Chondrocyte (in vitro differentiated cells): ENCODE measurements around the gene C10orf95. TPM values are rescaled to one million over a fixed set of nuclear protein-coding genes. Genes with fewer than 3 reads are reported as not detected.

Experiments used
- DNase-seq: peaks from one replicate; pipeline ENCODE4 v3.0.0; 2021; ENCODE audit warnings: mixed read lengths, low spot score
- H3K27ac Mint-ChIP-seq: one replicate; pipeline ENCODE4 v1.8.0; 2021; ENCODE audit warnings: mild to moderate bottlenecking, moderate library complexity, mixed read lengths; ENCODE audit not compliant: unreplicated experiment
- H3K27me3 Mint-ChIP-seq: 2 replicates; pipeline ENCODE4 v1.8.0; 2021; ENCODE audit warnings: low read depth, mixed read lengths
- H3K36me3 Mint-ChIP-seq: 2 replicates; pipeline ENCODE4 v1.8.0; 2021; ENCODE audit warnings: low read depth, mixed read lengths
- H3K4me1 Mint-ChIP-seq: 2 replicates; pipeline ENCODE4 v1.8.0; 2021; ENCODE audit warnings: low read depth, mild to moderate bottlenecking, mixed read lengths
- H3K4me3 Mint-ChIP-seq: one replicate; pipeline ENCODE4 v1.8.0; 2021; ENCODE audit warnings: mild to moderate bottlenecking, moderate library complexity, mixed read lengths; ENCODE audit not compliant: unreplicated experiment
- H3K9me3 Mint-ChIP-seq: 2 replicates; pipeline ENCODE4 v1.8.0; 2021; ENCODE audit warnings: low read depth, mixed read lengths
- total RNA-seq: library from RNA; stranded (reverse); gene quantifications from 3 replicates; pipeline ENCODE4 v1.2.1, GENCODE V29; 2021
- TF ChIP-seq, protein P1 (sequence below): fragments of 200-600 bp; sonication (generic); IDR thresholded peaks from 2 replicates; pipeline ENCODE4 v1.5.0; 2021; ENCODE audit warnings: antibody characterized with exemption, mild to moderate bottlenecking, moderate library complexity

Gene C10orf95
- total RNA-seq, 1 donor from 2014 or later: not detected

GRCh38 chr10:102492983-102493382 is 41.6 kb upstream of the C10orf95 start:
- Mint-ChIP-seq H3K4me3 (no peak overlapping the region), H3K9me3 (no peaks in the 10 kb centered on the region), H3K27me3 (no peaks in the 10 kb centered on the region), H3K27ac (no peak overlapping the region), H3K4me1 (peaks cover 20% of the 10 kb centered on the region), H3K36me3 (peaks cover 6% of the 10 kb centered on the region)
- DNase-seq: peak; percentile 17
- TF ChIP-seq, protein P1, sequence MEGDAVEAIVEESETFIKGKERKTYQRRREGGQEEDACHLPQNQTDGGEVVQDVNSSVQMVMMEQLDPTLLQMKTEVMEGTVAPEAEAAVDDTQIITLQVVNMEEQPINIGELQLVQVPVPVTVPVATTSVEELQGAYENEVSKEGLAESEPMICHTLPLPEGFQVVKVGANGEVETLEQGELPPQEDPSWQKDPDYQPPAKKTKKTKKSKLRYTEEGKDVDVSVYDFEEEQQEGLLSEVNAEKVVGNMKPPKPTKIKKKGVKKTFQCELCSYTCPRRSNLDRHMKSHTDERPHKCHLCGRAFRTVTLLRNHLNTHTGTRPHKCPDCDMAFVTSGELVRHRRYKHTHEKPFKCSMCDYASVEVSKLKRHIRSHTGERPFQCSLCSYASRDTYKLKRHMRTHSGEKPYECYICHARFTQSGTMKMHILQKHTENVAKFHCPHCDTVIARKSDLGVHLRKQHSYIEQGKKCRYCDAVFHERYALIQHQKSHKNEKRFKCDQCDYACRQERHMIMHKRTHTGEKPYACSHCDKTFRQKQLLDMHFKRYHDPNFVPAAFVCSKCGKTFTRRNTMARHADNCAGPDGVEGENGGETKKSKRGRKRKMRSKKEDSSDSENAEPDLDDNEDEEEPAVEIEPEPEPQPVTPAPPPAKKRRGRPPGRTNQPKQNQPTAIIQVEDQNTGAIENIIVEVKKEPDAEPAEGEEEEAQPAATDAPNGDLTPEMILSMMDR: no peak

GRCh38 chr10:102492344-102492939 is 41.1 kb upstream of the C10orf95 start:
- Mint-ChIP-seq H3K27ac (no peak overlapping the region), H3K36me3 (peaks cover 8% of the 10 kb centered on the region), H3K27me3 (no peaks in the 10 kb centered on the region), H3K4me1 (peaks cover 16% of the 10 kb centered on the region), H3K9me3 (no peaks in the 10 kb centered on the region), H3K4me3 (no peak overlapping the region)
- TF ChIP-seq, protein P1: no peak
- peak; percentile 33 for DNase-seq

- peaks cover 10% of the 10 kb centered on the region for H3K36me3 Mint-ChIP-seq
- DNase-seq: no peak
- no peak overlapping the region for H3K4me3 Mint-ChIP-seq
- no peak overlapping the region for H3K27ac Mint-ChIP-seq
- peaks cover 16% of the 10 kb centered on the region for H3K4me1 Mint-ChIP-seq
- TF ChIP-seq, protein P1: no peak
- H3K9me3 Mint-ChIP-seq: no peaks in the 10 kb centered on the region
- H3K27me3 Mint-ChIP-seq: no peaks in the 10 kb centered on the region
Observed at GRCh38 chr10:102491136-102491535, 39.8 kb upstream of the C10orf95 start.

DNA sequence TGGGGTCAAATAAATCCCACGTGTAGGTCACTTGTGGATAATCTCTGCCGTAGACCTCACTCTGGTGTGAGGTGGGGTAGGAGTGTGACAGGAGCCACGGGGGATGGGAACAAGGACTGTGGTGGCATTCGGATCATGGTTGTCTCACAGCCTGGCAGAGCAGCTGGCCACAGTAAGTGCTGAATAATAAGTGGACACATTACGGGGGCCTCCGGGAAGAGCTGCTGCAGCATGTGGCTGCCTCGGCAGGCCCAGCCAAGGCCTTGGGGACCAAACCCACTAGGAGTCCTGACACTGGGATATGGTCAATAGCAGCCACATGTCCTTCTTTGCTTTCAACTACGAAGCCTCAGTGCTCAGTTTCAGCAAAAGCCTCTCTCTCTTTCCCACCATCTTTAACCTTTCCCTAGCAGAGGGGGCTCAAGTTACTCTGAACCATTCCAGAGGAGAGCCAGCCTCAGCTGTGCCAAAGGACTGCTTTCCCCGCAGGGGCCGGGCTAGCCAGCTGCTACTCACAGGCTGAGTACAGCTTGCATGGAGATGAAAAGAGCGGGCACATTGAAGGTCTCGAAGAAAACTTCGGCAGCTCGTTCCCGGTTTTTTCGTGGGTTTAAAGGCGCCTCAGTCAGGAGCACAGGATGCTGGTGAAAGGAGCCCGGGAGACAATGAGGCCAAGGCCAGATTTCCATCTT is 33.9 kb upstream of the C10orf95 start:
- no peak overlapping the region for H3K27ac Mint-ChIP-seq
- peak; percentile 59 for DNase-seq
- H3K36me3 Mint-ChIP-seq: peaks cover 41% of the 10 kb centered on the region
- H3K27me3 Mint-ChIP-seq: no peaks in the 10 kb centered on the region
- TF ChIP-seq, protein P1: no peak
- H3K4me3 Mint-ChIP-seq: no peak overlapping the region
- no peaks in the 10 kb centered on the region for H3K9me3 Mint-ChIP-seq
- H3K4me1 Mint-ChIP-seq: no peaks in the 10 kb centered on the region

GRCh38 chr10:102484021-102484420 is 32.7 kb upstream of the C10orf95 start:
- no peaks in the 10 kb centered on the region for H3K9me3 Mint-ChIP-seq
- DNase-seq: peak; percentile 56
- no peaks in the 10 kb centered on the region for H3K4me1 Mint-ChIP-seq
- H3K27ac Mint-ChIP-seq: no peak overlapping the region
- peaks cover 38% of the 10 kb centered on the region for H3K36me3 Mint-ChIP-seq
- TF ChIP-seq, protein P1: no peak
- no peak overlapping the region for H3K4me3 Mint-ChIP-seq
- H3K27me3 Mint-ChIP-seq: no peaks in the 10 kb centered on the region
